GM19351 (cell line): ENCODE measurements around the gene TUSC1.
"Not testable (repeated sequence)": the region's sequence is repeated elsewhere in the genome, so short reads cannot be mapped to it uniquely, and the experiment has no call there.

ENCODE experiments used
- ATAC-seq: cut with Tn5 transposase; IDR thresholded peaks from one replicate; pipeline ENCODE4 v1.9.1; 2021; ENCODE audit warnings: mild to moderate bottlenecking, moderate library complexity; ENCODE audit not compliant: unreplicated experiment

The TUSC1 gene

DNA sequence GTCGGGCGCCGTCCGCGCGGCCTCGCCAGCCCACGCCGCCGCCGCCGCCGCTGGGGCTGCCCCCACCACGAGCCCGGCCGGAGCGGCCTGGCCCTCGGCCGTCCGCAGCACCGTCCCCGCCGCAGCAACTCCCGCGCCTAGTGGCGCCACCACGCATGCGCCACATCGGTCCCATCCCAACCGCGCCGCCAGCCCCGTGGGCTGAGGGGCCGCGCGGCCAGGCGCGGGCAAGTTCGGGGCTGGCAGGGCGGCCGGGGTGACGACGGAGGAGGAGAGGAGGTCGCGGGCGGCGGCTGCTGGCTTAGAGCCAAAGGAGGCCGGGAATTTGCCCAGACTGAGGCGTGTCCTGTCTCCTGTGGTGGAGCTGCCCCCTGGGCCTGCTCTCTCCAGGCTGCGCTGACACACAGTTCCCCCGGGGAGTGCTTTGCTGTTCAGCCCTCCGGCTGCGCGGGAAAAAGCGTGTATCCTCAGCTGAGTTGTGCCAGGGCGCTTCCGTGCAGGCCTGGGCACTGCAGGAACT is at the start of gene TUSC1:
Gene TUSC1, minus strand, starts transcription at position 298 of the 520 bp plus-strand sequence. Its CDS starts 132 bp downstream, at position 166.
- peak; percentile 64 for ATAC-seq

DNA sequence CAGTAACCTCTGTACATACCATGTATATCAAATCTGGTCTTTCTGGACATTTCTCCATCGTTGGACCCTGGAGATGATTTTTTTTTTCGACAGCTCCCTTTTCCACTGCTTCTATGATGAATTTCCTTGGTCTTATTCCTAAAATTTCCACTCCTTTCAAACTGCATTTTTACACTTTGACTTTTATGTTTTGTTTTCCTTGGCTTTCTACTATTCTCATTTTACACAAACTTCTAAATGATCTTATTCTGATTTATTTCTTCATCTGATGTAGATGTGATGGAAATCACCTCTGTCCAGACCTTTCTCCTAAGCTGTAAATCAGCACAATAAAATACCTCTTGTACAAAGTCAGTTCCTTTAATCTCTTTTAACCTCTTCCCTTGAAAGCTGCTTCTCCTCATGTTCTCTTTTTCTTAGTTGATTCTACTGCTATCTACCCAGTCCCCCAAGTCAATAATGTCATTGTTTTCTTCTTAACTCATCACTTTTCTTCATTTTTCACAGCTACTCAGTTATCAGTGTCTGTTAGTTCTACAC is 48.7 kb upstream of the TUSC1 start:
- no peak for ATAC-seq

DNA sequence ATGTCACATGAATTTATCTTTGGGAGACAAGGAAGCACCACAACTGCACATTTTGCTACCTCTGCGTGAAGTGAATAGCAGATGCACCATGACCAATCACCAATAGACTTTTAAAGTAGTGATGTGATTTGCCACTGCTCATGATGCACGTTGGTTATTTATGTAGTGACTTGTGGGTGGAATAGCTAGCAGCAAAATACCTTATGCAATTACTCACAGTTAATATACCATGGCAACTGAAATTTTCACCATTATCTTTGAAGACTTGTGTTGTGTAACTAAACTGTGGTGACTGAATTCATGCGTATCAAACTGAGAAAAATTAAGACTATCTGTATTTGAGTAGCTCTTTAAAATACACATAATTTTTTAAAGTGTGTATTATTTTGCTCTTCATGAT is 46.2 kb upstream of the TUSC1 start:
- ATAC-seq, result no peak

DNA sequence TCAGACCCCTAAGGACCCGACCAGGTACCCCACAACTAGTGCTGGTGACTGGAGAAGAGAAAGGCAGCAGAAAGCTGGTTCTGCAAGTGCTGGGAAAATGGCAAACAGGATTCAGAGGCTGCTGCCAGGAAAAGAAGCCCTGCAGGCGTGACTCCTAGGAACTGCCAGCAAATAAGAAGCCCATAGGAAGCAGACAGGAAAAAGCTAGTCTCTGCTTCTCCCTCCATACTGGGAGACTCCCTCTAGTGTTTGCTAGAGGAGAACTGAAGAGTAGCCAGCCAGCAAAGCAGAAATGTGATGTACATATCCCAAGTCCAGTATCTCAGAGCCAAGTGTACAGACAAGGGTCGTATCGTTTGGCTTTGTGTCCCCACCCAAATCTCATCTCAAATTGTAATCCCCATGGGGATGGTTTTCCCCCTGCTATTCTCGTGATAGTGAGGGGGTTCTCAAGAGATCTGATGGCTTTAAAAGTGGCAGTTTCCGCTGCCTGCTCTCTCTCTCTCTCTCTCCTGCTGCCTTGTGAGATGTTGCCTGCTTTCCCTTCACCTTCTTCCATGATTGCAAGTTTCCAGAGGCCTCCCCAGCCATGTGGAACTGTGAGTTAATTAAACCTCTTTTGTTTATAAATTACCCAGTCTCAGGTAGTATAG is 38.1 kb upstream of the TUSC1 start:
- no peak for ATAC-seq

DNA sequence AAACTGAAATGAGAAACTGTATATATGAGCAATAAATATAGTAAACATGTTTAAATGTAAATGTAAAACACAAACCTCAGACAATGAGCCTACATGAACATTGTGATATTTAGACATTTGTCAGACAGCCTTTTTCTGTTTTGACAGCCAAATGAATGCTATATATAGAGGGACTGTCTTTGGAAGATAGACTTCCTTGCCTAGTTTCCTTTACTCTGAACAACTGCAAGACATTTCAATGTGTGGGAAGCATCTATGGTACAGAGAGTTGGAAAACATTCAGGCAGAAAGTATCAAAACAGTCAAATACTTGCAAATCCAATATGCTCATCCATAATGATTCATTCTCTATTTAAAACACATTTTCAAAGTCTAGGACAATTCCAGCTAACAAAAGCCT is 31.7 kb upstream of the TUSC1 start:
- ATAC-seq, result no peak

DNA sequence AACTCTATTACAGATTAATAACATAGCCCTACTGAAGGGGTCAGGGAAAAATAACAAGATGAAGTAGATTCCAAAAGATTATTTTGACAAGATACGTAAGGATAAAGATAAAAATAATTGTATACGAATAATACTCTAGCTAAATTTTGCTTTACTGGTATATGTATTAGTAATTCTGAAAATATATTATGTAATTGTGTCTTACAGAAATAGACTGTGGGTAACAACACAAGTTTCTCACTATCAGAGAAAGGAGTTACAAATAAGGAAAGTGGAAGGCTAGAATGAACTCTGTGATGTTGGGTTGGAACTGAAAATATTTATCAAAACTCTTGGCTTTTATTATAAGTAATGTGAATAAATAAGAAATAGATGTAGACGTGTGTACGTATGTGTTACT is 26.6 kb upstream of the TUSC1 start:
- ATAC-seq, result peak; percentile 56

DNA sequence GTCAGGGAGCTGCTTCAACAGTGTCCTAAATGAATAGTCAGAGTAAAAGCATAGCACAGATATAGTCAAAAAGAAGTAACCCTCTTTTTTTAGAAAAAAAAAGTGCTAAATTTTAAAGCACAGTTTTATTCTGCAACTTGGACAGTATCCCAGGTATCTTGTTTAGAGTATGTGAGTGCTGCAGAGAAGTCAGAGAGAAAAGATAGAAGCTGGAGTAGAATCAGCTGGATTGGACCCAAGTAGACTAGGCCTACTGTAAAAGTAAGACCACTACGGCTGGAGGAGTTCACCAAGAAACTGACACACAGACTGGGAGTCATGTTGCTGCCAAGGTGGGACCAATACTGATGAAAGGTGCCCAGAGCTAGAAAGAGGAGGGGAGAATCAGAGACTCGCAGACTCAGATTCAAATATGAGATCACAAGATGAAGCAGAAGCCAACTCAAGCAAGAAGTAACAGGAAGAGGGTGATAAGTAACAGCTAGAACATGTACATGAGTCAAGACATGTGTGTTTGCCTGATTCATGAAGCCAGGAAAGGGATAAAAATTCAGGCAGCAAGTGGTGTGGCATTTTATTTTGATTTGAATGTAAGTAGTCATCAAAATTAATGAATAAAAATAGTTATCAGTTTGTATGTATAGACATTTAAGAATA is 25.6 kb upstream of the TUSC1 start:
- no peak for ATAC-seq

DNA sequence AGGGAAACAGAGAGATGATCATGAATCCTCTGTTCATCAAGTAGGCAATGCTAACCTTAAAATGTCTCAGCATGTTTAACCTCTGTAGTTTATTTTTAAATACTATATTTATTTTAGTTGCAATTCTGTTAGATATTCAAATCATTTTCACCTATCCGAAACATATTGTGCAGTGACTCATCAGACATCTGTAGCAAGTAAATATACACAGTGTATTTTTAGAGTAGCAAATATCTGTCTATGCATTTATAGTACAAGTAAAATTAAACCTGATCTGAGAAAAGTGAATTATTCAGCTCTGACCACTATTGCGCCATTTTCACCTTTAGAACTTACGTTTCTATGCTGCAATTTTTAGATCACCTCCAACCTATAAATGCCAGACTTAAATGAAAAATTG is 24.3 kb upstream of the TUSC1 start:
- no peak for ATAC-seq

DNA sequence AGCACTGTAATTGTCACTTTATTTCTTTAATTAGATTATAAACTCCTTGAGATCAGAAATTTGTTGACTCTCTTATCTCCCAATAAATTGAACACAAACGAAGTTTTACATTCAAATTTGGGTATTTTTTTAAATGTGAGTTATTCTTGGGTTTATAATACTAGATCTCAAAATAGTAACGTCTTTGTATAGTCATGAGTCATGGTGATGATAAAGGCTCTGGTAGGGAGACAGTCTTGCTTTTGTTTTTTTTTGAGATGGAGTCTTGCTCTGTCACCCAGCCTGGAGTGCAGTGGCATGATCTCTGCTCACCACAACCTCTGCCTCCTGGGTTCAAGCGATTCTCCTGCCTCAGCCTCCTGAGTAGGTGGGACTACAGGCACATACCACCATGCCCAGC is 22.7 kb upstream of the TUSC1 start:
- not testable (repeated sequence) for ATAC-seq

DNA sequence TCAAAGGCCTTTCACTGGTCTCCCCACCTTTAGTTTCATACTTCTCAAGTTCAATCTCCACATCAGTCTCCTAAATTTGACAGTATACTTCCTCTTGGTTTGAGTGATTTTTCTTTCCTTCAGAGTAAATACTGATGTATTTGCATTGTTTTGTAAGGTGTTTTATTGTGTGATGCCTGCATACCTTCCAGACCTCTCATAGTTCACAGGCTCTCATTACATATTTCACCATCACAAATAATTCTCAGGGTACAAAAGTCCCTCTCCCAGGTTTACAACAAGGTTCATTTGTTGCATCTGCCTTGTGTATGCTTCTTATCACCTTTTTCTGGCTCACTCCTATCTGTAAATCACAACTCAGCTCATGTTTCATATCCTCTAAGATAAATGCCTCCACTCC is 22.2 kb upstream of the TUSC1 start:
- ATAC-seq, result no peak

DNA sequence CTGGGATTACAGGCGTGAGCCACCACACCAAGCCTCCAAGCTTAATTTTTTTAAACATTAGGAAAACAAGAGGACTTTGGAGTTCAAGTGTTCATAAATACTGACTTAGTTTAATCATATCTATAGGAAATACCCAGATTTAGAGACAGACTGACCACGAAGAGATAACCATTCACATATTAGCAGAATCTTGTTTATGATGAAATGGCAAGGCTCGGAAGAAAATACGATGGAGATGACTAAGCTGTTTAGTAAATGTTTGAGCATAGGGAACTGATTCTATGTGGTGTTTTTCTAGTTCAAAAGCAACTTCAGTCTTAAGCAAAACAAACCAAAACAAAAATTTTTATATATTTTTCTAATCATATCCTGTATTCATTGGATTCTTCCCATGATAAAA is 13.5 kb upstream of the TUSC1 start:
- no peak for ATAC-seq

DNA sequence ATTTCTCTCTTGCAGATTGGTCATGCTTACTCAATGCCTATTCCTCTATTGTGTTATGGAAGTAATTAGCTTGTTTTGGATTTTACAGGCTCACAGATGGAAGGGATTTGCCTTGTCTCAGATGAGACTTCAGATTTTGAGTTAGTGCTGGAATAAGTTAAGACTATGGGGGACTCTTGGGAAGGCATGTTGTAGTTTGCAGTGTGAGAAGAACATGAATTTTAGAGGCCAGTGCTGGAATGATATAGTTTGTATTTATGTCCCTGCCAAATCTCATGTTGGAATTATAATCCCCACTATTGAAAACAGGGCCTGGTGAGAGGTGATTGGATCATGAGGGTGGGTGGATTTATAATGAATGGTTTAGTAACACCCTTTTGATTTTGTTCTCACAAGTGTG is 6.1 kb upstream of the TUSC1 start:
- no peak for ATAC-seq

DNA sequence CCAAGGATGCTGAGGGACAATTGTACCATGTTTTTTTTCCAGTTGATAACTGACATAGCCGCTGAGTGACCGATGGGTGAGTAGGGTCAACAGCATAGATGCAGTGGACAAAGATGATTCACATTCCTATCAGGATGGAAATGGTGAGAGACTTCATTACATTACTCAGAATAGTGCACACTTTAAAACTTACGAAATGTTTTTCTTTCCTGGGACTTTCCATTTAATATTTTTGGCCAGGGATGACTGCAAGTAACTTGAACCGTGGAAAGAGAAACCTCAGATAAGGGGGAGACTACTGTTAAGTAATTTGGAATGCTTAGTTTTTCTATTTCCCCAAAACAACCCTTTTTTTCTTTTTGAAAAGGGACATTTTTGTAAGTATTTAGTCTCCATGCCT is 3.0 kb upstream of the TUSC1 start:
- no peak for ATAC-seq

DNA sequence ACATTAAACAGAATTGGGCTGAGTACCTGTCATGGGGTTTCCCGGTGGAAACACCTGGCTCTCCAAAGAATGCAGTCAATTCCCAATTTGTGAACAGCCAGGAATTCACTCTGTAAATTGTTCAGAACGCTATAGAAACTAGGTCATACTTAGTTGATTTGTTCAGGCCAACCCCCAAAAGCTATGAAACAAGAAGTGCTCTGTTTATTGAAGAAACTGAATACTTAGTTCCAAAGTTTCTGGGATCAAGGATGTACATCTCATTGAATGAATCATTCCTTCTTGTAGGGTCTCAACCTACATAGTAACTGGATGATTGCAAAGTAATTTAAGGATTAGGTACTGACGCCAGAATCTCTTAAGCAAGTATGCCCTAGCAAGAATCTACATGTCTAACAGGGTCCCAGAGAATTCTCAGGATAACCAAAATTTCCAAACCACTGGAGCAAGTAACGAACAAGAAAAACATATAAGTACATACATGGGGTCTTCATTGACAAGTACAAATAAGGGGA is 659 bp upstream of the TUSC1 start:
- ATAC-seq, result no peak

DNA sequence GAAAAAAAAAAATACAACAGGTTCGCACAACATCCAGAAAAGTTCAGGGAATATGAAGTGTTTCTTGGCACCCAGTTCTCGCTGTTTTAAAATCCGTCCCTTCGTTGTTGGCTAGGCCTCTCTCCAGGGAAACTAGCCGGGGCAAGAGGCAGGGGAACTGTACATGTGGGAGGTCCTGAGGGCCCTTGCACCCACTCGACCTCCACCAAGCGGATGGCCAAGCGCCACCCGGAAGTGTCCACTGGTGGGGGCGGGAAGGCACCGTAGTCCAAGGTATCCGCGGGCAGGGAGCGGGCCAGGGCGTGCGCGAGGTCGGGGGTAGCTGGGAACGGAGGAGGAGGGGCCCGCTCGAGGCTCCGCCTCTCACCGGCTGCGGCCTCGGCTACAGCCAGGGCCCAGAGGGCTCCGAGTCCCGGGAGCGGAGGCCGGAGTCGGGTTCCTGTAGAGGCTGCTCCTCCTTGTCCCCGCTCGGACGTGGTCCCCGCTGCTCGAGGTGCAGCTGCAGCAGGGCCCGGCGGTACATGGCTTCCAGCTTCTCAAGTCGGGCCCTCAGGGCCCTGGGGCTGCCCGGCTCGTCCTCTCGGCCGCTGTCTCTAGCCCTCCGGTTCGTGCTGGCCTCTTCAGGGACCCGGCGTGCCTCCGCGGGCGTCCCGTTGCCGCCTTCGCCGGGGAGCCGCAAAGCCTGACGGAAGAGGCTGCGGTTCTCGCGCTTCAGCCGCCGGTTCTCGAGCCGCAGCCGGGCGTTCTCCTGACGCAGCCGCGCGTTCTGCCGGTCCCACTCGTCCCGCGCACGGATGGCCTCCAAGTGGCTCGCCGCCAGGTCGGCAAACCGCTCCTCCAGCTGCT is 720 bp downstream of the TUSC1 start:
- ATAC-seq, result peak; percentile 73

DNA sequence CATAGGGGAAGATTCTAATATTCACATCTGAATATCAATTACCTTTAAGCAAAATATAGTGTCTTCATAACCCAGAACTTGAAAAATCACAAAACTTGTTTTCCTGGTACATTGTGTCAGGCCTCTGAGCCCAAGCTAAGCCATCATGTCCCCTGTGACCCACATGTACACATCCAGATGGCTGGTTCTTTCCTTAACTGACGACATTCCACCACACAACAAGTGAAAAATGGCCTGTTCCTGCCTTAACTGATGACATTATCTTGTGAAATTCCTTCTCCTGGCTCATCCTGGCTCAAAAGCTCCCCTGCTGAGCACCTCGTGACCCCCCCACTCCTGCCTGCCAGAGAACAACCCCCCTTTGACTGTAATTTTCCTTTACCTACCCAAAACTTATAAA is 2.4 kb downstream of the TUSC1 start:
- ATAC-seq, result not testable (repeated sequence)

DNA sequence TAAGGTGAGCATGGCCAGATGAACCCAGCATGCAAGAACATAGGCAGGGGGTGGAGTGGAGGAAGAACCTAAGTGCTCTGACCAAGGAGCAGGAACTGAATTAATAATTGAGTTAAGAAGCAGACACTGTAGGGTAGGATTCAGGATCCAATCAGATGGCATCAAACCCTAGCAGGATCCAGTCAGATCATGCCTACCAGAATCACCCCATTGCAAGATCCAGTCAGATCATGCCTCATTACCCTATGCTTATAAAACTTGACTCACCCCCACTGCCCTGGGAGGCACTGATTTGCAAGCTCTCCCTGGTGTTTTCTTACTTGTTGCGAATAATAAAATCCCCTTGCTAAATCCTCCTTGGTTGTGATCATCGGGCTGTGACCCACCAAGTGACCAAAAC is 19.7 kb downstream of the TUSC1 start:
- no peak for ATAC-seq

DNA sequence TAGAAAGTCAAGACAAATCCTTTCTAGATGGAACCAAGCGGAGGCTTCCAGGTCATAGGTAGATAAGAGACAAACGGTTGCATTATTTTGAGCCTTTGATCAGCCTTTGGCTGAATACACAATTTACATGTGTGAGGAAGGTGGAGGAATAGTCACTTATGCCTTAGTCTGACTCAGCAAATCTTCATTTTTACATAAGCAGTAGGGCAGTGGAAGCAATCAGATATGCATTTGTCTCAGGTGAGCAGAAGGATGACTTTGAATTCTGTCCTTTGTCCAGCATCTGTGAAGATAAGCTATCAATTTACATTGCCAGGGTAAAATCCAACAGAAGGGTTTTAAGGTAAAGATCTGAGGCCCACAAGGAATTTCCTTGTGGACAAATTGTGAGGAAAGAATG is 23.8 kb downstream of the TUSC1 start:
- ATAC-seq, result no peak

DNA sequence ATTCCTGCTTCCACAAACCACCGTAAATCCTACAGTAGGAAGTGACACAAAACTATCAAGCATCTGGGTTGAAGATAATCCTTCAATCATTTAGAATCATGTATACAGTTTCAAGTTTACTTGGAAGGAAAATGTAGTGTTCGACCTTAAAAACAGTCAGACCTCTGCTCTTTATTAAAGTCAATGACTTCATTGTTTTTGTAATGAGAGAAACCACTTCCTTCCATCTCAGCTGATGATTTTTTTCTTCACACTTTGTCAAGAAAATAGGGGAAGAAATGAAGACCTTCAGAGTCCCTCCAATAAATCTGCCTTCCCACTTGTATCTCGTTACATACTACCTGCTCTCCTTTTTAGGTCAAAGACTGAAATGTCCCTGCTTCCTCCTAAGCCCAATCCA is 30.1 kb downstream of the TUSC1 start:
- ATAC-seq, result no peak

DNA sequence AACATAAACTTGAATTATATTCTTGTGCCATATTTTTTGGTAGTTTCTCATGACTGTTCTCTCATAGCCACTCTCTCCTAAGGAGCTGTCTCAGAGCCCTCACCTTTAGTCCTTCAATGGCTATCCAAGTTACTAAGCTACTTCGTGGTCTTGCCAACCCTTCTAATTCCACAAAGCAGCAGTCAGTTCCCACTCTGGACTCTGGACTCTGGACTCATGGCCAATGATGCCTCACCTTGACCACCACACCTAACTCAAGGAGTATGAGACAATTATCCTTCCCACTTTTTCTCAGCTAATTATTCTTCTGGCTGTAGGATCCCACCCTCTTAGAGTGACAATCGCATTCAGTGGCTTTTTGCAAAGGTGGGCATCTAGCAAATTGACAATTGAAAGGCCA is 42.2 kb downstream of the TUSC1 start:
- no peak for ATAC-seq

DNA sequence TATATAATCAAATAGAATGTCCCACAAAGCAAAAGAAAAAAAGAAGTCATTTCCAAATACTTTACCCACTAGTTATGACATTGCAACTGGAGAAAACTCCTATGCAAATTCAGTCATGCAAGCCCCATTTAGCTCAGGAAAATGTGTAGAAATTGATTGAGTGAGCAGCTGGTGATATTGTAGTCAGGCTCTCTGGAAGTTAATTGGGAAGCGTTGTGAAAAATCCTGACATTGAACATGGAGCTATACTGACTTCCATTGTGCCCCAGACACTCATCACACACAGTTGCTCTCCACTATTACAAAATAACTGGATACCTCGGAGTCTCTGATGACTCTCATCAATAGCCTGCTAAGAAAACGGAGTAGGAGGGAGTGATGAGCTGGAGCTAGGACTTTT is 49.0 kb downstream of the TUSC1 start:
- ATAC-seq, result no peak
